ENCODE results near the gene NT5DC3. TPM values are rescaled to one million over a fixed set of nuclear protein-coding genes. Genes with fewer than 3 reads are reported as not detected.
A peak's percentile ranks its signal among the peaks of the same experiment; 100 is the strongest.

The NT5DC3 gene
- total and polyA plus RNA-seq, 2 of the 13 experiments (the other 11 are each of a cell fraction or from before 2014, with no cell fraction given): 3.2 to 6.6 TPM

- TF ChIP-seq MXD1 (CRISPR knock-in tag; IDR thresholded peaks at IDR 0.05) (no peak), ZNF572 (CRISPR knock-in tag; IDR thresholded peaks at IDR 0.05) (no peak), PPARG (CRISPR knock-in tag; conservative IDR thresholded peaks at IDR 0.05) (peak; percentile 54), HOXA3 (CRISPR knock-in tag; IDR thresholded peaks at IDR 0.05) (peak; percentile 22; the same call in 1 of the 2 replicates), NR2F2 (IDR thresholded peaks at IDR 0.05; ENCODE audit: borderline replicate concordance, low read depth) (peak; percentile 95), AHR (CRISPR knock-in tag; IDR thresholded peaks at IDR 0.05) (no peak), HNF1B (CRISPR knock-in tag; IDR thresholded peaks at IDR 0.05) (0 out of 2 replicates have a peak, but pooled peaks have one; percentile 25), PRMT3 (CRISPR knock-in tag; IDR thresholded peaks at IDR 0.05; ENCODE audit: borderline replicate concordance, low read depth) (no peak), NFIC (IDR thresholded peaks at IDR 0.05; ENCODE audit: low read length) (peak; percentile 58; the same call in 1 of the 2 replicates), MIXL1 (CRISPR knock-in tag; IDR thresholded peaks at IDR 0.05) (peak; percentile 90), HOXD1 (CRISPR knock-in tag; IDR thresholded peaks at IDR 0.05) (0 out of 2 replicates have a peak, but pooled peaks have one; percentile 18), ZUFSP (CRISPR knock-in tag; IDR thresholded peaks at IDR 0.05; ENCODE audit: borderline replicate concordance) (no peak), SNAPC2 (CRISPR knock-in tag; IDR thresholded peaks at IDR 0.05) (no peak), JDP2 (CRISPR knock-in tag; IDR thresholded peaks at IDR 0.05; ENCODE audit: borderline replicate concordance) (no peak), EEA1 (CRISPR knock-in tag; IDR thresholded peaks at IDR 0.05; ENCODE audit: borderline replicate concordance) (no peak), ONECUT2 (CRISPR knock-in tag; IDR thresholded peaks at IDR 0.05) (peak; percentile 99), PATZ1 (CRISPR knock-in tag; IDR thresholded peaks at IDR 0.05) (no peak), CTCF (CRISPR knock-in tag; IDR thresholded peaks at IDR 0.05) (no peak), TFAP4 (IDR thresholded peaks at IDR 0.05; ENCODE audit: borderline replicate concordance, low read depth) (peak; percentile 80), ATF5 (CRISPR knock-in tag; IDR thresholded peaks at IDR 0.05; ENCODE audit: low read depth) (no peak)
These were observed 14.1 kb upstream of the NT5DC3 start (continued) for GRCh38 chr12:103855036-103855712.

Data from HepG2 (cell line).